ENCODE results near the gene NOC4L.

DNA sequence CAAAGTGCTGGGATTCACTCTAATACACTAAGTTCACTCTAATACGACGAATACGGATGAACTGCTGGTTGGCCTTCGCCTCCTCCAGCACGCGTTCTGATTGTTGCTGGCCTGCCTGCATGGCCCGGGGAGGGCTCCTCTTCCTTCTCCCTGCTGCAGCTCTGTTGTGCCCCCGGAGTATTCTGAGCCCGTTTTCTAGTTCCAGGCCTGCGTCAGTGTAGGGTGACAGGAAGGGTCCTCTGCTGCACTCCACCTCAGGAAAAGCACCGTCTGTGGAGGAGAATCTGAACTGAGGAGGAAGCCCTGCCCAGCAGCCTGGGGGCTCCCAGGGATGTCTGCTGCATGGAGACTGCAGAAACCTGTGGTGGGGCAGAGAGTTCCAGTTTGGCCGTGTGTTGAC, 44.5 kb upstream of the NOC4L start:
- TF ChIP-seq, protein P1, sequence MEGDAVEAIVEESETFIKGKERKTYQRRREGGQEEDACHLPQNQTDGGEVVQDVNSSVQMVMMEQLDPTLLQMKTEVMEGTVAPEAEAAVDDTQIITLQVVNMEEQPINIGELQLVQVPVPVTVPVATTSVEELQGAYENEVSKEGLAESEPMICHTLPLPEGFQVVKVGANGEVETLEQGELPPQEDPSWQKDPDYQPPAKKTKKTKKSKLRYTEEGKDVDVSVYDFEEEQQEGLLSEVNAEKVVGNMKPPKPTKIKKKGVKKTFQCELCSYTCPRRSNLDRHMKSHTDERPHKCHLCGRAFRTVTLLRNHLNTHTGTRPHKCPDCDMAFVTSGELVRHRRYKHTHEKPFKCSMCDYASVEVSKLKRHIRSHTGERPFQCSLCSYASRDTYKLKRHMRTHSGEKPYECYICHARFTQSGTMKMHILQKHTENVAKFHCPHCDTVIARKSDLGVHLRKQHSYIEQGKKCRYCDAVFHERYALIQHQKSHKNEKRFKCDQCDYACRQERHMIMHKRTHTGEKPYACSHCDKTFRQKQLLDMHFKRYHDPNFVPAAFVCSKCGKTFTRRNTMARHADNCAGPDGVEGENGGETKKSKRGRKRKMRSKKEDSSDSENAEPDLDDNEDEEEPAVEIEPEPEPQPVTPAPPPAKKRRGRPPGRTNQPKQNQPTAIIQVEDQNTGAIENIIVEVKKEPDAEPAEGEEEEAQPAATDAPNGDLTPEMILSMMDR (conservative IDR thresholded peaks at IDR 0.05; ENCODE audit: low read depth, low read length) = no peak
- TF ChIP-seq POLR2A (IDR thresholded peaks at IDR 0.05; ENCODE audit: low read depth, low read length) (no peak), CHD1 (IDR thresholded peaks at IDR 0.05; ENCODE audit: low read depth, low read length) (no peak), MAFK (IDR thresholded peaks at IDR 0.05; ENCODE audit: low read depth, low read length) (no peak), RFX5 (IDR thresholded peaks at IDR 0.05; ENCODE audit: low read depth, low read length) (no peak), RAD21 (IDR thresholded peaks at IDR 0.05; ENCODE audit: low read length) (no peak)
